IMR-90 (cell line): ENCODE data around the gene THEM5.

Experiments
- BHLHE40 ChIP-seq: fragments of 150-350 bp; IDR thresholded peaks from 2 replicates; pipeline ENCODE4 v1.6.1; 2016; ENCODE audit warnings: mild to moderate bottlenecking, low read depth, low read length
- CEBPB ChIP-seq: IDR thresholded peaks from 2 replicates; pipeline ENCODE4 v1.6.1; 2012; ENCODE audit warnings: low read depth, low read length, improper control_type of control experiment
- CHD1 ChIP-seq: IDR thresholded peaks from 2 replicates; pipeline ENCODE4 v1.6.1; 2012; ENCODE audit warnings: low read depth, low read length, improper control_type of control experiment
- MXI1 ChIP-seq: IDR thresholded peaks from 2 replicates; pipeline ENCODE4 v1.6.1; 2012; ENCODE audit warnings: low read depth, mild to moderate bottlenecking, low read length, moderate library complexity, borderline replicate concordance
- NFE2L2 ChIP-seq: fragments of 150-350 bp; IDR thresholded peaks from 2 replicates; pipeline ENCODE4 v1.6.1; 2016; ENCODE audit warnings: low read depth, mild to moderate bottlenecking, low read length
- POLR2A ChIP-seq: IDR thresholded peaks from 2 replicates; pipeline ENCODE4 v1.6.1; 2012; ENCODE audit warnings: mild to moderate bottlenecking, low read depth, low read length
- RAD21 ChIP-seq: IDR thresholded peaks from 2 replicates; pipeline ENCODE4 v1.6.1; 2012; ENCODE audit warnings: low read length, improper control_type of control experiment
- RCOR1 ChIP-seq: IDR thresholded peaks from 2 replicates; pipeline ENCODE4 v1.6.1; 2012; ENCODE audit warnings: mild to moderate bottlenecking, low read length, improper control_type of control experiment; ENCODE audit not compliant: insufficient replicate concordance
- RFX5 ChIP-seq: IDR thresholded peaks from 2 replicates; pipeline ENCODE4 v1.8.0; 2012; ENCODE audit warnings: low read depth, mild to moderate bottlenecking, low read length, moderate library complexity
- SMC3 ChIP-seq: fragments of 150-350 bp; IDR thresholded peaks from 2 replicates; pipeline ENCODE4 v1.6.1; 2016; ENCODE audit warnings: low read depth, mild to moderate bottlenecking, antibody characterized with exemption, low read length, moderate library complexity
- TF ChIP-seq, protein P1 (sequence below): conservative IDR thresholded peaks from 2 replicates; pipeline ENCODE4 v1.5.1; 2012; ENCODE audit warnings: mild to moderate bottlenecking, low read depth, low read length, improper control_type of control experiment
- TF ChIP-seq, protein P2 (sequence below): fragments of 150-350 bp; IDR thresholded peaks from 2 replicates; pipeline ENCODE4 v1.6.1; 2017; ENCODE audit warnings: mild to moderate bottlenecking, antibody characterized with exemption, low read length, low read depth

DNA sequence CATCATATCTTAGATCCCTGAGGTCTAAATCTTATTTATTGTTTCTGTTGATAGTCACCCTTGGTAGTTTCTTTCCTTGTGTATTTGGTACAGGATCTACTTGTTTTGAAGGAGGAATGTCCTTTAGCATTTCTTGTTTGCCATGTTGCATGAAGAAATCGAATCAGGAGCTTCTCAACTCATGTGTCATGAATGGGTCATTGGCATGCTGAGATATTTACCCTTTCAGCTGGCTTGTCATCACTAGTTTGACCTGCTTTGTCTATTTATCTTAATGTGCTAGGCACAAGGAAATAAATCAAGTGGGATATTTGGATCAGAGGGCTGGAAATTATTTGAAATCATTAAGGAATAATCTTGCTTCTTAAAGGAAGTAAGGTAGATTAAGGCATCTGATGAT lies 32.0 kb upstream of the THEM5 start:
- TF ChIP-seq CEBPB (no peak), RAD21 (no peak), POLR2A (no peak), MXI1 (no peak), BHLHE40 (no peak), RCOR1 (no peak), SMC3 (no peak), CHD1 (no peak), NFE2L2 (no peak), RFX5 (no peak)
- TF ChIP-seq, protein P1, sequence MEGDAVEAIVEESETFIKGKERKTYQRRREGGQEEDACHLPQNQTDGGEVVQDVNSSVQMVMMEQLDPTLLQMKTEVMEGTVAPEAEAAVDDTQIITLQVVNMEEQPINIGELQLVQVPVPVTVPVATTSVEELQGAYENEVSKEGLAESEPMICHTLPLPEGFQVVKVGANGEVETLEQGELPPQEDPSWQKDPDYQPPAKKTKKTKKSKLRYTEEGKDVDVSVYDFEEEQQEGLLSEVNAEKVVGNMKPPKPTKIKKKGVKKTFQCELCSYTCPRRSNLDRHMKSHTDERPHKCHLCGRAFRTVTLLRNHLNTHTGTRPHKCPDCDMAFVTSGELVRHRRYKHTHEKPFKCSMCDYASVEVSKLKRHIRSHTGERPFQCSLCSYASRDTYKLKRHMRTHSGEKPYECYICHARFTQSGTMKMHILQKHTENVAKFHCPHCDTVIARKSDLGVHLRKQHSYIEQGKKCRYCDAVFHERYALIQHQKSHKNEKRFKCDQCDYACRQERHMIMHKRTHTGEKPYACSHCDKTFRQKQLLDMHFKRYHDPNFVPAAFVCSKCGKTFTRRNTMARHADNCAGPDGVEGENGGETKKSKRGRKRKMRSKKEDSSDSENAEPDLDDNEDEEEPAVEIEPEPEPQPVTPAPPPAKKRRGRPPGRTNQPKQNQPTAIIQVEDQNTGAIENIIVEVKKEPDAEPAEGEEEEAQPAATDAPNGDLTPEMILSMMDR: no peak
- TF ChIP-seq, protein P2, sequence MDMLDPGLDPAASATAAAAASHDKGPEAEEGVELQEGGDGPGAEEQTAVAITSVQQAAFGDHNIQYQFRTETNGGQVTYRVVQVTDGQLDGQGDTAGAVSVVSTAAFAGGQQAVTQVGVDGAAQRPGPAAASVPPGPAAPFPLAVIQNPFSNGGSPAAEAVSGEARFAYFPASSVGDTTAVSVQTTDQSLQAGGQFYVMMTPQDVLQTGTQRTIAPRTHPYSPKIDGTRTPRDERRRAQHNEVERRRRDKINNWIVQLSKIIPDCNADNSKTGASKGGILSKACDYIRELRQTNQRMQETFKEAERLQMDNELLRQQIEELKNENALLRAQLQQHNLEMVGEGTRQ: no peak
